GM19193 (cell line): Measurements from ENCODE around the gene ATP8A2.

Experiments used
- POLR2A ChIP-seq: IDR thresholded peaks from 4 replicates; pipeline ENCODE4 v1.6.1; 2011; ENCODE audit not compliant: insufficient read depth, insufficient read length; ENCODE audit errors: extremely low read depth

Gene ATP8A2

DNA sequence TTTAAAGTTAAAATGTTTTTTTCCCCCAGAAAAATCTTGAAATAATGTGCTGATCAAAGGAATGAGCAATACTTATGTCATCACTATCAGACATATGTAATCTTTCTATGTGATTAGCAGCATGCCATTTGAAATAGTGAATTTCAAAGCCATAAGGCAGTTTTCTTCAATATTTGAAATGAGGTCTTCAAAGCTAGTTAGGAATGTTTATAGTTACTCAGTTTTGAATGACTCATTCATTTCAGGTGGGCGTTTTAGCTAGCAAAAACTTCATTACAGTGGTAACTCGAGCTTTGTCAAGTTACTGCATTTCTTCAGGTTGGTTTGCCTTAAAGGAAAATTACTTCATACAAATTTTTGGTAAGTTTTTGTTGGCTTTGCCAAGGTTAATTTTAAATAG, 102.1 kb downstream of the ATP8A2 start:
- no peak for TF ChIP-seq POLR2A

DNA sequence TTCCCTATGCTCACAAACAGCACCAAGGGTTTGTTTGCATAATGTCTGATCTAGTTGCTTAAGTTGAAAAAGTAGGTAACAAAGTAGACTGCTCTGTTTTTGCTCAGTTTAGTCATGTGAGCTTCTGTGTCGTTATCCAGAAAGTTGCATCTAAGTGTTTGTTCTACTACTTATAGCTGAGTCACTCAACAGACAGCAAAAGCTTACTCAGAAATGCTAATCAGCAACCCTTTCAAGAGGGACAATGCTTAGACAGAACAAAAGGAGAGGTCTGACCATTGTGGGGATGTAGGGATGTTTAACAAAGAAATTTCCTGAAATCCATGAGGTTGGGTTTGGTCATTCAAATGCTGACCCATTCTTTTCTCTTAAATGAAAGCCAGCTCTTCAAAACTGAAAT, 106.4 kb downstream of the ATP8A2 start:
- TF ChIP-seq POLR2A: no peak

DNA sequence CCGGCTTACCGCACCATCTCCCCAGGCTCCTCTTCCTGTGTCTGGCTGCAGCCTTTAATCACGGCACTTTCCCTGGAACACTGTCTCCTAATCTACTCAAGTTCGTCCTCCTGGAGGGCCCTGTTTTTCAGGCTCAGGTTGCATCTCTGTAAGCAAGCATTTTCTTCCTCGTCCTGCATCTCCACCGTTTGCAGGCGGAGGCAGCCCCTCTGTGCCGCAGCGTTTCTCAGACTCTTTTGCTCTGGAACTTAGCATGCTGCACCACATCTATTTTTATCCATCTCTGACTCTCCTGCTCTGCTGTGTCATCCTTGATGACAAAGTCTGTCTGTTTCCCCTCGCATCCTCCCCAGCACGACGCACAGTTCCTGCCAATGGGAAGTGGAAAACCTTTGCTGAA, 117.5 kb downstream of the ATP8A2 start:
- TF ChIP-seq POLR2A: no peak

DNA sequence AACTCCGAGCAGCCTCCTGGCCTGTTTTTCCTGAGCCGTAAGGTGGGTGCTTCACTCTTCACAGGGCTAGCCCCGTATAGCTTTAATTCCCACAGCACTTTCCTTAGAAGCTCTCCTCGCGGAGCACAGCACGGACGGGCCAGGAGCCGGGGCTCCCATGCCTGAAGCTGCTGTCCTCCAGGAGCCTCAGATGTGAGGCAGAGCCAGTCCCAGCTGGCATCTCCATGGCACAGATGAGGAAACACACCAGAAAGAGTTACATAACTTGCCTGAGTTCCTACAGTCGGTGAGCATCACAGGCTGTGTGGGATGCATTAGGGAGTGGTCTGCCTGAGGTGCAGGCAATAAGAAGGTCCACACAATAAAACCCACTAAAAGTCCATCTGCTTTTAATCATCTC, 118.5 kb downstream of the ATP8A2 start:
- no peak for TF ChIP-seq POLR2A

DNA sequence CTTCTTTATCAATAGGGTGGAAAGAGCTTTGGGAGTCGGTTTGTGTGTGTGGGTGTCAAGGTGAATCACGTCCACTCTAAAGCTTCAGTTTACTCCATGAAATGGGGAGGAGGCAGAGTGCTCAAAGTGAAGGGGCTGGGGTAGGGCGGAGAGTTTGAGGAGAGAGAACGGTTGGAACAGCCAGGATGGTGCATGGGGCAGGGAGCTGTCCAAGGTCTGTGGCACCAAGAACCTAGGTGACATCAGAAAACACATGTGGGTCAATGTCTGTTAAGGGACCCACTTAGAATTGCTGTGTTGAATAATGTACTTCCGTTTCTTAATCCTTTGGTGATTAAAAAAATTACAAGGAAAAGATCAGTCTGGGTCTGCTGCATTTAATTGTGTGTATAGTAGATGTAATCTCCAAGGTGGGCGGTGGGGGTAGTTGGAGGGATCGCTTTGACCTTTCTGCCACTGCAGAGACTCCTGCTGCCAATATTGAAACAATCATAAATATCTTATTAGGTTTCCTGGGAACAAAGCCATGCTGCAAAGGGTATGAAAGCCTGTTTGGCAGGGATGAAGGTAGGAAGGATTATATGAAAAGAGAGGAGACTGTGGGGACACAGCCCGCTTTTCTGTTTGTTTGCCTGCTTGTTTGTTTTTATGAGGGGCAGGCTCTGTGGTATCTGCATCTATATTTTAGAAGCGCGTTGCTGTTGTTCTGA, 122.3 kb downstream of the ATP8A2 start:
- TF ChIP-seq POLR2A: no peak

DNA sequence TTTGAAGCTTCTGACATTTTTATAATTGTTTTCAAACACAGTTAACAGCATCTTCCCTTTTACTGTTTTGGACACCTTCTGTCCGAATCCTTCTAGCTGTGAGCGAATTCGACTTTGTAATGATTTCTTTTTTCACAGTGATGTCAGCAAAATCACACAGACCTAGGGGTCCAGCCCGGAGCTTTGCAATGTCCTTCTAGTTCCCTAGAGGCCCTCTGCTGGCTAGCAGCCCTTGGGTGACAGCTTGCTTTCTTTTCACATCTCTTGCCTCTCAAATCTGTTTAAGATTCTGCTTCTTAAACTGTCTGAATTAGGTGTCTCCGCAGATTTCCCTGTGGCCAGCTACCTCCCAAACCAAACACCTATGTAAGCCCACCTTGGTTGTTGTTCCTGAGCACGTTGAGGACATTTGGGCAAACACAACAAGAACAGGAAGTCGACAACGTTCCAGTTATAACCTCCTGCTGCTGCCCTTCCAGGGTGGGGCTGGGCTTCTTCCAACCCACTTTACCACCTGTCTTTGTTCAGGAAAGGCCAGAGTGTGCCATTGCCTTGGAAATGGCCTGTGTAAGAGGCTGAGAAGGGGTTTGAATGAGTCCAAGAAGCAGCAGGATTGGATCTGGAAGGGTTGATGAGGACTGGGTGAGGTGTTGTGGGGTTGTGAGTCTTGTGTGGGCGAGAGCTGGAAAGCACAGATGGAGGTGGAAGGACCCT, 123.1 kb downstream of the ATP8A2 start:
- no peak for TF ChIP-seq POLR2A

DNA sequence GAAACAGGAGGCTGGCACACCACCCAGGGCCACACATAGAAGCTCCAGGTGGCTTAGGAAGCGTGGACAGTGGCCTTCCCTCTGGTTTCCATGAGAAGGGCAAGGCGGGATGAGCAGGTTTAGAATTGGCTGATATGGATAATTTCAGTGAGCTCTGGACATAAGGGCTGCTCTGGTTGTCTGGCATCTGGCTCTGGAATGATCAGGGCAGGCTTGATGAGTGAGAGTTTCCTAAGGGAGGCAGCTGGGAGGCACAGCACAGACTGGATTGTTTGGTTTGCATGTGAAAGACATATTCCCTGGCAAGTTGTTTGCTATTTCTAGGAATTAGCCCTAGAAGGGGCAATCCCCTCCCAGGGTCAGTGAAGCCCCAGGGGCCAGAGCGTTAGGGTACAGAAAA, 129.5 kb downstream of the ATP8A2 start:
- no peak for TF ChIP-seq POLR2A

DNA sequence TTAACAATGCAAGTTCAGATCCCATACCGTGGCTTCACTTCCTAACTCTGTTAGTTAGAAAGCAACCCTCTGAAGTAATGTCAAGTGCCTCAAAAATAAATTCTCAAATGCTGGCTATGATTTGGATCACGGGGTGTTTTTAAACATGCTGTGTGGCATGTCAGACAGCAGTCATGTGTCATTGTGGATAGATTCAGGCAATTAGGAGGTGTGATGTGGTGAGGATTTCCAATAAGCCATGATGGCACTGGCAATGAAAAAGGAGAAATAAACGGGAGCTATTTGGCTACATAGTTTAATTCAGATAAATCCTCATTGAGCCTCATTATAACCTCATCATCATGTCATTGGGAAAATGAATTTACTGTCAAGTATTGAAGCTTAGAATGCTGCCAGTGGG, 130.3 kb downstream of the ATP8A2 start:
- no peak for TF ChIP-seq POLR2A

DNA sequence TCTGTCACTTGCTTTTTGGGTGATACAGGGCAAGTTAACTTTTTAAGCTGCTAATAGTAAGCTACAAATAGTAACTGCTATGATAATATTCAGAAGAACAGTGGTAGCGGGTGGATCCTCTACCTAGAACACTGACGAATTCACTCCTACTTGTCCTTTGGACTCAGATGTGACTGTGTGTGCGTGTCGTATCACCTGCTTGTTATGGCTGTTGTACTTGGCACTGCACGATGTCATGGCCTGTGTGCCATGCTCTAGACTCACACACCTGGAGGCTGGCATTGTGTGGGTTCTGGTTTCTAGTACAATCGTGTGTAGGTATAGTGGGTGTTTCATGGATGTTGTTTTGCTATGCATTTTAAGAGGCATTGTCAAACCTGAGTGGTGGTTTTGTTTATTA, 130.8 kb downstream of the ATP8A2 start:
- no peak for TF ChIP-seq POLR2A

DNA sequence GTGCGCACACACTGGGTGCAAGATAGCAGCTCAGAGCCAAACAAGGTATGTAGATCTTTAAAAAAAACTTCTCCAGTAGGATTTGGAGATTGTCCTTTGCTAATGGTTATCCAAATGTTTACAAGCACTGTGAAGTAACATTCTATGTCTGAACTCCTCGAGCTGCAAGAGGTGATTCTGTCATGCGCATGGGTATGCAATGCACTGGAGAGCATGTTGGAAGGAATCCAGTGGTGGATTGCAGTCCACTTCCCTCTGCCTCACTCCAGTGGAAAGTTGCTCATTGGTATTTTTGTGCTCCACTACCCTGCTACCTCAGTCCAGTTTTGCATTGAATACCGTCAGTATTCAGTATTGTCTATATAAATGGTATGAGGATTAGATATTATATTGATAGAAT, 132.1 kb downstream of the ATP8A2 start:
- no peak for TF ChIP-seq POLR2A

DNA sequence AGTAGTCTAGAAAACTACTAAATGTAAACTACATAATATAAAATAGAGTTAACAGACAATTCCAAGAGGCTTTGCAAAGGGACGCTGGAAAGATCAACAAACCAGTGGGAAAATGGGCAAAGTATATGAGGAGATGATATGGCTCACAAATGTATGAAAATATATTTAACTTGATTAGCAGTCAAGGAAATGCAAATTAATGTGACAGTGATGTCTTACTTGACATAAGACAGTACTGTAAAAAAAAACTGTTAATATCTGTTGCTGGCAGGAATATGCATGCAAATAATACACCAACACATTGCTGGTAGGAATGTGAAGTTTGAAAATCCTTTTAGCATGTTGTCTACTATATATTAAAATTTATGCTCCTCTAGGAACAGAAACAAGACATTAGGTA, 136.1 kb downstream of the ATP8A2 start:
- no peak for TF ChIP-seq POLR2A

DNA sequence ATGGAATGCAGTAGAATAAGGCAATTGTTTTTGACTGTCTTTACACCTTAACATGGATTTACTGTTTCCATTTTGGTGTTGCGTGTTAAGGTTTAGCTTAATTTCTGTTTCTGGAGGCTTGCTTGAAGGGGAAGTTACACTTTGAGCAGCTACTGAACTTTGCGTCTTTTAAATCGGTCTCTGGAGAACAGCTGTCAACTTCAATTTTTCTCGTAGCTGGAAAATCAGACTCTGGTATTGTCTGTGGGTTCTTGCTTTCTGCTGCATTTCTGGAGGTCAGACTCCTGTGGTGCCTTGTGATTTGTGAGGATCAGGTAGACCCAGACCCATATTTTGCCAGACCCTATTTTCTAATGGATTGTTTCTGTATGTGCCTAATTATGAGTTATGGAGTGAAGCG, 146.7 kb downstream of the ATP8A2 start:
- TF ChIP-seq POLR2A: no peak

DNA sequence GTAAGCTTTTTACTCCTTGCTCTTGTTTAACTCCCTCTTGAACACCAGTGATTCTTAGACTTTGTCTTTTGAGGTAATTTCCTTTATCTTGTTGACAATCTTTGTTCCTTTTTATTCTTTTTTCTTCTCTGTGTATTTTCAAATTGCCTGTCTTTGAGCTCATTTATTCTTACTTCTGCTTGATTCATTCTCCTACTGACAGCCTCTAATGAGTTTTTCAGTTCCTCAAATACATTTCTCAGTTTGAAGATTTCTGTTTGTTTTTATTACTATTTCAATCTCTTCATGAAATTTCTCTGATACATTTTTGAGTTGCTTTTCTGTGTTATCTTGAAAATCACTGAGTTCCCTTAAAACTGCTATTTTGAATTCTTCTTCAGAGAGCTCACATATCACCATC, 154.1 kb downstream of the ATP8A2 start:
- no peak for TF ChIP-seq POLR2A

DNA sequence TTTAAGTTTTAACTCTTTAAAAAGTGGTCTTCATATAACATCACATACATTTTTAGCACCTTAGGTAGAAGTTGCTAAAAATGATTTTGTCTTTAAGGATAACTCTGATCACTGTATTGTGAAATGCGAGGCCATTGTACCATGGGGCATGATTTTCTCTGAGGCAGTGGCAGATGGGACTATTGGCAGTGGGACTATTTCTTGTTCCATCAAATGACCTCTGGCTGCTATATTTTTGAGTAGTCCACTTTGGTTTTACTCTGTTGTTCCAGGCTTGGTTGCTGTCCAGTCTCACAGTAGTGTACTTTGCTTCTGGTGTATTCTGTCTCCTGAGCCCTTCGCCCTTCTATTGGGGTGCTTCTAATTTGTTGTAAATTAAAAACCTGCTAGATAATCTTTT, 156.5 kb downstream of the ATP8A2 start:
- TF ChIP-seq POLR2A: no peak

DNA sequence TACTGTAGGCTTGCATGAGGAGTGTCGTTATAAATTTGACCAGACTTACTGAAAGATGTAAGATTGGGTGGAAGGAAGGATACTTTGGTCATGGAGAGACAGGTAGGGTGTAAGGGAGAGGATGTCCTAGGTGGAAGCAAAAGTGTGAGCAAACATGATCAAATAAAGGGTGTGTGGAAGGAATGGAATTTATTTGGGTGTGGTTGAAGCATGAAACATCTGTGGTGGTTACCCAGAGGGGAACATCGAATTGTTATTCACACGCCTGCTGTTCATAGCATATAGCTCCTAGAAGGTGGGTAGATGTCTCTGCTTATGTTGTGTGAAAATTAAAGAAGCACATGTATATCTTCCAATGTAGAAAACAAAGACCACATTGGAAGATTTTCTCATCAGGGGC, 157.7 kb downstream of the ATP8A2 start:
- no peak for TF ChIP-seq POLR2A

DNA sequence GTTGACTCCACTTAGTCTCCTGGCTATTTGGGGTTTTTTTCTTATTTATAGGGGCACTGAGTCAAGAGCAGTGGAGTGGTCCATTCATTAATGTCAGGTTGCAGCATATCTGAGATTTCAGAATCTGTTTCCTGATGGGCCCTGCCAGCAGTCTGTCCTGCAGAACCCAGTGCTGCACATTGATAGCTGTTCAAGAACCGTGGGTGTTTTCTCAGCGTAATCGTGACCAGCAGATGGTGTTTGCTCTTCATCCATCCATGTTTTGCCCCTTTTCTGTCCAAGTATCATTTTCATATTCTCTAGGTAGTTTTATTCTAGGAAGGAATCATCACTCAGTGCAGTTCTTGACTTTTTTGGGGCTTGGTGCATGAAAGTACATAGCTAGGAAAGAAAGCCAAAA, 166.5 kb downstream of the ATP8A2 start:
- TF ChIP-seq POLR2A: no peak
